ENCODE measurements around the gene ZNF559.

DNA sequence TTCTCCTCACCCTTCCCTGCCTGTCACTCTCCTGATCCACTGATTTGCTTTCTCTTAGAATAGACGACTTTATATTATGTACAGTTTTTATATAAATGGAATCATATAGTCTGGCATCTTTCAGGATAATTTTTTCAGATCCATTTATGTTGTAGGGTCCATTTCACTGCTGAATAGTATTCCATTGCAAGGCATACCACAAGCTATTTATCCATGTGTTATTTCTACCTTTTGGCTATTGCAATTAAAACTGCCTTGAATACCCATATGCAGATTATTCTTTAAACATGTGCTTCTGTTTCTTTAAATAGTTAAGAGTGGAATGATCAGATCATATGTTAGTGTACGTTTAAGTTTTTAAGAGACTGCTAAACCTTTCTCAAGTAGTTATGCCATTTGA lies 21.0 kb downstream of the ZNF559 start:
- TF ChIP-seq EZH2 (IDR thresholded peaks at IDR 0.05; ENCODE audit: insufficient read depth, poor library complexity, severe bottlenecking) (no peak), EZH2phosphoT487 (IDR thresholded peaks at IDR 0.05; ENCODE audit: insufficient read depth, low read depth) (no peak)

Measured in GM23248 (cell line).